Activated naive CD8-positive, alpha-beta T cell treated with anti-CD3 and anti-CD28 coated beads for 36 hours (primary cell): ENCODE results near the gene SDK1. TPM values are rescaled to one million over a fixed set of nuclear protein-coding genes. Genes with fewer than 3 reads are reported as not detected.

ENCODE experiments used
- DNase-seq: peaks from one replicate; pipeline ENCODE4 v3.0.0; 2021
- H3K27ac Mint-ChIP-seq: one replicate; pipeline ENCODE4 v1.8.0; 2022; ENCODE audit warnings: mild to moderate bottlenecking, moderate library complexity, mixed read lengths
- H3K27me3 Mint-ChIP-seq: one replicate; pipeline ENCODE4 v1.8.0; 2022; ENCODE audit warnings: mild to moderate bottlenecking, mixed read lengths
- H3K36me3 Mint-ChIP-seq: one replicate; pipeline ENCODE4 v1.8.0; 2021; ENCODE audit warnings: mild to moderate bottlenecking, mixed read lengths
- H3K4me1 Mint-ChIP-seq: one replicate; pipeline ENCODE4 v1.8.0; 2021; ENCODE audit warnings: mixed read lengths
- H3K4me3 Mint-ChIP-seq: one replicate; pipeline ENCODE4 v1.8.0; 2022; ENCODE audit warnings: mild to moderate bottlenecking, moderate library complexity, mixed read lengths
- H3K9me3 Mint-ChIP-seq: one replicate; pipeline ENCODE4 v1.8.0; 2022; ENCODE audit warnings: mixed read lengths
- total RNA-seq, 2 experiments: library from RNA; stranded (reverse); gene quantifications; one replicate each; pipeline ENCODE4 v1.2.3, GENCODE V29; 2021

Gene SDK1
- total RNA-seq, 2 experiments from 2014 or later: 0.49 to 0.54 TPM

DNA sequence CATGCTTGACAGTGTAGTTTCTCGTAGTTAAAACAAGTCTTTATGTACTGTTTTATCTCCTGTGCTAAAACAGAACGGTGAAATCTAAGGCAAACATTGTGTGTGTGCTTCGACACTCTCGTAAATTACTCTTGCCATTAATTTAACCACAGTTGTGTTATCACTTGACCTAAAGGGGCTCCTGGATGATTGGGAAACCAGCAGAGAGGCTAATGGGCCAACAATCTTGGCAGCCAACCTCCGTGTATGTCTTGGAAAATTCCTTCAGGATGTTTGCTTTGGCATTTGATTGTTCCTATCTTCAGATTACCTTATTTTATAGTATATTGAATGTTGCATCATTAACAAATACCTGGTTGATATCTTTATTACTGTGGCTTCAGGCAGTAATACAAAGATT is 409.5 kb downstream of the SDK1 start:
- peaks cover 4% of the 10 kb centered on the region for H3K4me1 Mint-ChIP-seq
- H3K27ac Mint-ChIP-seq: no peak overlapping the region
- H3K9me3 Mint-ChIP-seq: peaks cover 1% of the 10 kb centered on the region
- H3K36me3 Mint-ChIP-seq: peaks cover 1% of the 10 kb centered on the region
- DNase-seq: no peak
- H3K4me3 Mint-ChIP-seq: no peak overlapping the region
- H3K27me3 Mint-ChIP-seq: peaks cover 25% of the 10 kb centered on the region

DNA sequence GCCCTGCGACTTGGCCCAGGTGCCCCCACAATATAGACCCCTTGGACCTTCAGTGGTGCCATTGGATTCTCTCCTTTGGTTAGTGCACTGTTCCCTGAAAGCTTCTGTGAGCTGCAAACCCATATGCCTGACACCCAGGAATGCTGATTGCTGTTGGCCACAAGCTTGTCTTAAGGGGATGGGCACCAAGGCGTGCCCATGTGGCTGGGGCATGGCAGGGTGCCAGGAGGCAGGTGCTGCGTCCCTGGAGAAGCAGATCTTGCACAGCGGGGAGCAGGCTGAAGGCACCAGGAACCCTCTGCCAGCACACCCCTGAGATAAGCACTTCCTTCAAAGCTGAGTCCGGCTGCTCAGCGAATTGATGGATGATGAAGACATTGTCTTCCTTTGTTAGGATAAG is 411.8 kb downstream of the SDK1 start:
- Mint-ChIP-seq H3K9me3 (peaks cover 1% of the 10 kb centered on the region), H3K27ac (no peak overlapping the region), H3K4me3 (no peak overlapping the region), H3K36me3 (no peaks in the 10 kb centered on the region), H3K4me1 (peaks cover 4% of the 10 kb centered on the region), H3K27me3 (peaks cover 25% of the 10 kb centered on the region)
- DNase-seq: no peak

DNA sequence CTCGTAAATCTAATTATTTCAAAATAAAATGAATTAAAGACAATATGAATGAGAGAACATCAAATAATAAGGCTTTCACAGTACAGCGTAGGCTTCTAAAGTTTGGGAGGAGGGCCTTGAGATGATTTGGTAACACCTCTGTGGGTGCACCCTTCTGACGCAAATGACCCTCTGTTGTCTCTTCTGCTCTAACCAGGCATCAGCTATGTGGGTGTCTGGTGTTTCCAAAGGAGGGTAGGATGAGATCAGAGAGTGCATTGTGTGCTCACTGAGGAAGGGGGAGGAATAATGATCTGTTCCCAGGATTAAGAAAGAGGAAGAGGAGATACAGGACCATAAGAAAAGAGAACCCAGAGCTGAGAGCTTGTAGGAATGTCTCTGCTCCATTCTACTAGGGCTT is 420.4 kb downstream of the SDK1 start:
- H3K27ac Mint-ChIP-seq: no peak overlapping the region
- no peaks in the 10 kb centered on the region for H3K4me1 Mint-ChIP-seq
- DNase-seq: no peak
- H3K9me3 Mint-ChIP-seq: no peaks in the 10 kb centered on the region
- H3K4me3 Mint-ChIP-seq: no peak overlapping the region
- no peaks in the 10 kb centered on the region for H3K36me3 Mint-ChIP-seq
- peaks cover 9% of the 10 kb centered on the region for H3K27me3 Mint-ChIP-seq

DNA sequence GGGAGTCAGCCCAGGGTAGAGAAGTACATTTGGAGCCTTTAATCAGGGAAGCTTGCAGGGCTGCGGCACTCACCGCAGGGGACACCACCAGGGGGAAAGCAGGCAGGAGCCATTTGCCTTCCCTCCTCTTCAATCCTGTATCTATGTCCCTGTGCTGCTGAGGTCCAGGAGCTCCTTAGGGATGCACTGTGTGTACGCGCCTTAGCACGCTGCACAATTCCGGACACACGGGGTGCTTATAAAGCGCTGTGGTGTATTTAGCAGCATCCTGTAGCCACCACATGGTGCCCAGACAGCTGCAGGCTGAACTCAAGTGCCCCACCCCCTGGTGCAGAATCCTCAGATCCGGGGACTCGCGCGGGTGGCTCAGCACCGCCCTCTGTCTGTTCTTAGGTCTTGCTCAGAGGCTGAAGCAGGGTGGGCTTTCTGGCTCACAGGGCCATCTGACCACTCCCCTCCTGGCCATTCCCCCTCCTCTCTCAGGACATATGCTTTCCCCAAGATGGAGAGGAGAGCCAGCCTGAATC is 421.4 kb downstream of the SDK1 start:
- Mint-ChIP-seq H3K4me3 (no peak overlapping the region), H3K27me3 (peaks cover 5% of the 10 kb centered on the region), H3K27ac (no peak overlapping the region), H3K4me1 (no peaks in the 10 kb centered on the region), H3K36me3 (no peaks in the 10 kb centered on the region), H3K9me3 (no peaks in the 10 kb centered on the region)
- DNase-seq: peak; percentile 22

DNA sequence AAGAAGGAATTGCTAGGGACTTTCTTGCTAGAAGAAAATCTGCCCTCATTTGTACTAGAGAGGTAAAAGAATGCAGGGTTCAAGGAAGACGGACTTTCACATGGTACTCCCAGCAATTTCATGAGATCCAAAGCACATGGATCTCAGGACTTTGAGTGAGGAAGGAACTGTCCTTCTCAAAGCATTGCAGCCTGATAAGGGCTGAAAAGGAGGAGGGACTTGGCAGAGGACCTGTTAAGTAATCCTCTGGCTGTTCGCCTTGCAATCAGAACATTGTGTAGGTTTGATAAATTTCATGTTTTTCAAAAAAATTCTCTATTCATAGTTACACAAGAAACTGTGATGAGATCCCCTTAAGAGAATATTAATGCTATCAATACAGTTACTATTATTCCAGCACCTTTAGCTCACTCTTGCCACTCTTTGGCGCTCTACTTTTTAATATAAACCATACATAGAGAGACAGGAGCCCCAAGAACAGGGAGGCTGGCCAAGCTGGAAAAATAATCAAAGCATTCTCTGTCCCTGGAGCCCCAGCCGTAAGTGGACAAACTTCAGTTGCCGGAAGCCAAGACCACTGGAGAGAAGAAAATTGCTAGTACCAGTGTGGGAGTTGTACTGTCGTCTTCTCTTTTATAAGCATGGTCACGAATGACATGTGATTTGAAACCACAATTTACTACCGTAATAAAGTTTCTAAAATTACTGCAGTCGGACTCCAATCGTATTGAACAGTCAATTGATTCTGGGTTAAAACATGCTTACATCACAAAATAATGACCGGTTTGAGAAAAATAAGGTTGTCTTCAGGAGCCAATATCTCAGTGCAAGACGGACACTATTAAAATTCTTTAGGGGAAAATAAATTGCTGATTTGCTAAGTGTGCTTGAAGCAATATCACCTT is 424.4 kb downstream of the SDK1 start:
- H3K4me3 Mint-ChIP-seq: no peak overlapping the region

DNA sequence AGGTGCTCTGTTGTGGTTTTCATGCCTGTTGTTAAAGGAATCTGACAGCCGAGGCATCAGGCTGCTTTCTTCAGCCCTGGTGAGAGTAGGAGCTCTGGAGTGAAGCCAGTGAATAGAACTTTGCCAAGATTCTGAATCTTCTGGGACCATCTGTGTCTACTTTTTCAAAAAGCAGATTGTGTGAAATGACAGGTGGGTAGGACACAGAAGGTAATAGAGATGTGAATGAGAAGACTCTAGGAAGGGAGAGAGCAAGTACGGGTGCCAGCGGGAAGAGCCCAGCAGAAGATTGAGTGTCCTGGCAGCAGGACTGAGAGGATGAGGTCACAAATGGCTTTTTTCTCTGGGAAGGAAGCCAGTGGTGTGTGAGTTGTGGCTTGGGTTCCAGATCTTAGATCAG is 429.2 kb downstream of the SDK1 start:
- Mint-ChIP-seq H3K36me3 (no peaks in the 10 kb centered on the region), H3K27ac (no peak overlapping the region), H3K4me3 (no peak overlapping the region), H3K4me1 (no peaks in the 10 kb centered on the region), H3K9me3 (peaks cover 3% of the 10 kb centered on the region), H3K27me3 (no peaks in the 10 kb centered on the region)
- no peak for DNase-seq

More for the DNA sequence above, 424.4 kb downstream of the SDK1 start:
- H3K9me3 Mint-ChIP-seq: no peaks in the 10 kb centered on the region
- H3K27ac Mint-ChIP-seq: no peak overlapping the region
- H3K4me1 Mint-ChIP-seq: no peaks in the 10 kb centered on the region
- H3K36me3 Mint-ChIP-seq: no peaks in the 10 kb centered on the region
- H3K27me3 Mint-ChIP-seq: peaks cover under 1% of the 10 kb centered on the region
- DNase-seq: no peak

DNA sequence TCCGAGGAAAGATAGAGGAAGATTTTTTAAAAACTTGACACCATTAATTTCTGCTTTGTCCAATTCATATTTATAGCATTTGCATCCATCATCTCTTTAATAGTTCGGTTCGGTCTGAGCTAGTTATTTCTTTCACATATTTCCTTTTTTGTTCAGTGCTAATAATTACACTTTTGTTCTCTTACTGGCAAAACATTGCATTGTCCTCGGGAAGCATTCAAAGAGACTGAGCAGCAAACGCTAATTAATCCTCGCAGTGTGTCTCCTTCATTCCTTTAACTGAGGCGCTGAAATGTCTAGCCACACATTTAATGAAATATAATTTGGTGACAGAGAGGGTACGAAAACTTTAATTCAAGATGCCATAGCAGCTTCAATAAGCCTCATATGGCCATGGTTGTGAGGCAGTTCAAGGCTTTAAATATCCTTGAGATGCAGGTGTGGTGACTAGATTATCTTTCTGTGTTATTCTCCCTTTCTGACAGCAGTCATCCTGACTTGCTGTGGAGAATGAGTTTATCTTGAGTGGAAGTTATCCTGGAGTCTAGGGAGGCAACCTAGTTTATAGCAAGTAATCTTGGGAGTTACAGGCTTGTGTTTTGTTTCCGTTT is 431.4 kb downstream of the SDK1 start:
- Mint-ChIP-seq H3K27ac (no peak overlapping the region), H3K27me3 (peaks cover 4% of the 10 kb centered on the region), H3K4me1 (no peaks in the 10 kb centered on the region), H3K9me3 (peaks cover 3% of the 10 kb centered on the region), H3K36me3 (no peaks in the 10 kb centered on the region), H3K4me3 (no peak overlapping the region)
- DNase-seq: no peak

DNA sequence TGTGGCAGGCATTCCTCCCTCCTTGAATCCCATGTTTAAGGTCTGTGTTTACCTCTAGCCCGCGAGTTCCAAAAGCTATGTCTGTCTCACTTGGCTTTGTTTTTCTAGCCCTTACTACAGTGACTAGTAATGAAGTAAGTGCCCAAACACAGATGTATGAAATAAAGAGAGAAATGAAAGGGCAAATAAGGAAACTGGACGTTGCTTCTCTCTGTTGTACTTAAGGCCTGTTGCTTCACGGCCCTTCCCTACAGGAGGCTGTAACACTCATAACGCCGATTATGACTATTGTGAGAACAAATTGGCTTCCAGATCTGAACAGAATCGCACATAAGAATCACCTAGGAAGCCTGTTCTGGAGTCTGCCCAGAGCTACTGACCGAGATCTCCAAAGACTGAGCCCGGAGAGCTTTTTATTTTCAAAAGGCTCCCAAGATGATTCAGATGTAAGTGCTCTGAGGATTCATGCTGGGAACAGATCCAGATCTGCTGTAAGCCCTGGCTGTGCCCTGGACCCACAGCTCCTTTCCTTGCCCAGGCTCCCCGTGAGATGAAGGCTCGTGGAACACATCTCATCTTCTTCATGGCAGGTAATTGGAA is 432.6 kb downstream of the SDK1 start:
- Mint-ChIP-seq H3K36me3 (no peaks in the 10 kb centered on the region), H3K27me3 (peaks cover 10% of the 10 kb centered on the region), H3K4me3 (no peak overlapping the region), H3K9me3 (peaks cover 8% of the 10 kb centered on the region), H3K4me1 (no peaks in the 10 kb centered on the region), H3K27ac (no peak overlapping the region)
- DNase-seq: no peak

DNA sequence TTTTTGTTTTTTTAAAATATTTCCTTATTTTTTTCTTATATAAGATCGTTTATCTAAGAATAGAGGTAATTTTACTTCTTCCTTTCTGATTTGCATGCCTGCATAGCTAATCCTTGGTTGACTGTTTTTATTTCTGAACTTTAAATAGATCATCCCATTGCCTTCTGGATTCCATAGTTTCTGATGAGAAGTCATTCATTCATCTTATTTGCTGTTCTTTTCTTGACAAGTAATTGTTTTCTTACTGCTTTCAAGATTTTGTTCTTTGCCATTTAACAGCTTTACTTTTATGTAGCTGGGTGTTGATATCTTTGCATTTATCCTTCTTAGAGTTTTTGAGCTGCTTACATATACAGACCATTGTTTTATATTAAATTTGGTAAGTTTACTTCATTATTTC is 437.9 kb downstream of the SDK1 start:
- H3K4me3 Mint-ChIP-seq: no peak overlapping the region
- H3K27ac Mint-ChIP-seq: no peak overlapping the region
- no peaks in the 10 kb centered on the region for H3K36me3 Mint-ChIP-seq
- H3K4me1 Mint-ChIP-seq: no peaks in the 10 kb centered on the region
- H3K9me3 Mint-ChIP-seq: peaks cover 11% of the 10 kb centered on the region
- no peak for DNase-seq
- H3K27me3 Mint-ChIP-seq: peaks cover 11% of the 10 kb centered on the region

DNA sequence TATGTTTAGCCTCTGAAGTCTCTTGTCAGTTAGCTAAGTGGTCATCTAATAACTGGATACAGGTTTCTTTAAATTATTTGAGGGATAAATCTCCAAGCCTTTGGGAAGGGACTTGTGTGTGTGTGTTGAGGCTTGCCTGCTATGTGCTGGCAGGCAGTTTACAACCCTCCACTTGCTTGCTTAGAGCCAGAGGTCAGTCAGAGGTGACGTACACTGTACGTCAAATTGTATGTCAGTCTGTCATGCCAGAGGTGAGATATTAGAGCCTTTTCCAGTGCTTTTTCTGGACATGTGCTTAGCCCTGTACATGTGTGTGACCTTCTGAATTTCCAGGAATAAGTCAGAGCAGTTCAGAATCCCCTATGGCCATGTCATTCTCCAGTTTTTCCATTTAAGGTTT is 438.9 kb downstream of the SDK1 start:
- Mint-ChIP-seq H3K36me3 (no peaks in the 10 kb centered on the region), H3K27me3 (peaks cover 17% of the 10 kb centered on the region), H3K9me3 (peaks cover 11% of the 10 kb centered on the region), H3K4me3 (no peak overlapping the region), H3K27ac (no peak overlapping the region), H3K4me1 (no peaks in the 10 kb centered on the region)
- DNase-seq: no peak

DNA sequence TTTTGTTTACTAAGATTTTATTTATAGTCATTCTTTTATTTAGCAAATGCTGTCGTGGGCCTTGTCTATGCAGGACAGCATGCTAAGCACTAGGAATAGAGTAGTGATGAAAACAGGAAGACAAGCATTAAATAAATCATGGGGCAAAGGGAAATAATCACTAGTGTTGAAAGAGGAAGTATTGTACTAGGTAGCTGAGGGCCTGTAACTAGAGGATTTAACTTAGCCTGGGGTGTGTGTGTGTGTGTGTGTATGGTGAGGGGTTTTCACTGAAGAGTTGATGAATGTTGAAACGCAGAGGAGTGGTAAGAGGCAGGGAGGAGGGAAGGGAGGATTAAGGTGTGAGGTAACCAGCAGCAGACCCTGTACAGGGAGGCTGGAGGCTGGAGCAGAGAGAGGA is 446.4 kb downstream of the SDK1 start:
- no peaks in the 10 kb centered on the region for H3K36me3 Mint-ChIP-seq
- no peaks in the 10 kb centered on the region for H3K4me1 Mint-ChIP-seq
- no peak overlapping the region for H3K4me3 Mint-ChIP-seq
- H3K27me3 Mint-ChIP-seq: peaks cover 11% of the 10 kb centered on the region
- no peak for DNase-seq
- no peaks in the 10 kb centered on the region for H3K9me3 Mint-ChIP-seq
- H3K27ac Mint-ChIP-seq: no peak overlapping the region

DNA sequence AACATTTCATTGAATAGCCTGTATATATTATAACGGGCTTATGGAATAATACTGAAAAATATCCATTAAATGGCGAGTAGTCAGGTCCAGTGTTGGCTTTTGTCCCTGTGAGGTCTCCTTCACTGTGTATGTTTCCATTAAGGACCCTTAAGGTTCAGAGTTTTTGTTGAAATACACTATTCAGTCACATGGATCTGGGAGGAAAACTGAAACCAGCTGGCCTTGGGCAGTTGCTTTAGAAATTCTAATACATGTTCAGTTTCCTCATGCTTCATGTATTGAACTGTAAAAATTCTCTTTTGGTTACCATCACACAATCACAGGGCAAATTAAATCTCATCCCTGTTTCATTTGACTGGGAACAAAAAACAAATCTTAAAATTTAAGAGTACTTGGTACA is 447.3 kb downstream of the SDK1 start:
- no peak overlapping the region for H3K27ac Mint-ChIP-seq
- no peaks in the 10 kb centered on the region for H3K9me3 Mint-ChIP-seq
- DNase-seq: no peak
- H3K4me1 Mint-ChIP-seq: no peaks in the 10 kb centered on the region
- no peaks in the 10 kb centered on the region for H3K36me3 Mint-ChIP-seq
- no peak overlapping the region for H3K4me3 Mint-ChIP-seq
- peaks cover 11% of the 10 kb centered on the region for H3K27me3 Mint-ChIP-seq

DNA sequence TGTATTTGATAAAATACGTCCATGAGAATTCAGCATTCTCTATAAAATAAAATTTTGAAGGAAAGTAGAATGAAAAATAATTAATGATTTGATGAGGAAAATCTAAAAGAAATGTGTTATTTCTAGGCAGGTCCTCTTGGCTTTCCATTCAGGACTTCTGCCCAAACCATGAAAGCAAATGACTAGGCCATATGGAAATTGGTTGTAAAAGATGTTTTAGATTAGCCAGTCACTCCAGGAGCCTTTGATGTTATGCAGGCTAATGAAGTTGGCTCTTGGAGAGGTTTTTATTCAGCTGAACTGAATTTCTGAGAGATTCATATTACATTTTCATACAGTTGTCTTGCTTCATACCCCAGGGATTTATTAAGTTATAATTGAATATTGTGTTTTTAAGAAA is 452.8 kb downstream of the SDK1 start:
- no peak overlapping the region for H3K27ac Mint-ChIP-seq
- H3K9me3 Mint-ChIP-seq: no peaks in the 10 kb centered on the region
- DNase-seq: no peak
- peaks cover 3% of the 10 kb centered on the region for H3K4me1 Mint-ChIP-seq
- peaks cover 7% of the 10 kb centered on the region for H3K27me3 Mint-ChIP-seq
- H3K36me3 Mint-ChIP-seq: no peaks in the 10 kb centered on the region
- H3K4me3 Mint-ChIP-seq: no peak overlapping the region

DNA sequence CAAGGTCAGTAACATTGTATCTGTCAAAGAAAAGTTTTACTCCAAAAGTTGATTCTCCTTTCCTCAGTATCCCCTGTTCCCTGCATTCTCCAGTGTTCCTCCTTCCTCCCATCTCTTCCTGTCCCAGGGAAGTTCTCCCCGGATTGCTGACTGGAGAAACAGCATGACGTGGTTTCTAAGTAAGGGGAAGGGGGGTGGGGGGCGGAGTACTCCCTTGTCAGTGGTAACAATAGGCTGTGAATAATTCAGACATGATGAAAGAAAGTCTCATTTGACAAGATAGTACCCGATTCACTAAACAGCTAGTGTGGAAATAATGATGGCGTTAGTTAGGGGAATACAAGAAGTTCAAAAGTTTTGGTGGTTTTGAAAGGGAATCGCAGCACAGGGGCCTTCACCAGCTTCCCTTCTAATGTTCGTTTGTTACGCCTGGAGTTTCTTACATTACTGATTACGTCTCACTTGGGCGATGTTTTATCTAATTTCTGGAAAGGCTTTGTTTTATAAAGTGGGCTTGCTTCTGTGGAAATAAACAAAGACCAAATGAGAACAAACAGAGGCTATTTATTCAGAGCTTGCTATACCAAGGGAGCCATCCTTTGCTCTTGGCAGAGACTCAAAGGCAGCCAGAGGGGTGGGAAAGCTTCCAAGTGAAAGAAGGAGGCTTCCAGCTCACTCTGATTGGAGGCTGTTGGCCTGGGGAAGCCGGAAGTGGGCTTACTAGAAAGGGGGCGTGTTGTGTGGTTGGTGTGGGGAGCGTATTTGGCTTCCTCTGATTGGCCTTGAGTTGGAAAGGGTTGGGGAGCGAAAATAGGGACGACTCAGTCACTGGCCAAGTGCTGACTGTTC is 453.7 kb downstream of the SDK1 start:
- Mint-ChIP-seq H3K4me3 (no peak overlapping the region), H3K4me1 (peaks cover 3% of the 10 kb centered on the region), H3K9me3 (no peaks in the 10 kb centered on the region), H3K36me3 (no peaks in the 10 kb centered on the region), H3K27me3 (peaks cover 7% of the 10 kb centered on the region), H3K27ac (no peak overlapping the region)
- DNase-seq: no peak
